GM21619 (cell line): ENCODE data around the gene NCAPH2.

ENCODE experiments used
- ATAC-seq: cut with Tn5 transposase; IDR thresholded peaks from one replicate; pipeline ENCODE4 v1.9.1; 2021; ENCODE audit not compliant: unreplicated experiment

Gene NCAPH2

GRCh38 chr22:50507991-50508884 lies at the start of gene NCAPH2:
TSS of gene NCAPH2 (plus strand) at chr22:50508224. CDS start at chr22:50508338, 114 bp downstream.
- peak; percentile 52 for ATAC-seq

- no peak for ATAC-seq
Measured at GRCh38 chr22:50459016-50459415, 49.0 kb upstream of the NCAPH2 start.

GRCh38 chr22:50459496-50460140 lies 48.4 kb upstream of the NCAPH2 start:
- no peak for ATAC-seq

GRCh38 chr22:50460938-50461337 lies 47.1 kb upstream of the NCAPH2 start:
- no peak for ATAC-seq

- ATAC-seq: no peak
Measured at GRCh38 chr22:50461536-50461935, 46.5 kb upstream of the NCAPH2 start.

- ATAC-seq: no peak
Measured at GRCh38 chr22:50461979-50462540, 46.0 kb upstream of the NCAPH2 start.

GRCh38 chr22:50463188-50463900 lies 44.7 kb upstream of the NCAPH2 start:
- no peak for ATAC-seq

- no peak for ATAC-seq
Measured at GRCh38 chr22:50464451-50464850, 43.6 kb upstream of the NCAPH2 start.

GRCh38 chr22:50465066-50465930 lies 42.7 kb upstream of the NCAPH2 start:
- no peak for ATAC-seq

- ATAC-seq: no peak
Measured at GRCh38 chr22:50467341-50467740, 40.7 kb upstream of the NCAPH2 start.

GRCh38 chr22:50467773-50468440 lies 40.1 kb upstream of the NCAPH2 start:
- no peak for ATAC-seq

- no peak for ATAC-seq
Measured at GRCh38 chr22:50468626-50469025, 39.4 kb upstream of the NCAPH2 start.

- ATAC-seq: peak; percentile 47
Measured at GRCh38 chr22:50469377-50470305, 38.4 kb upstream of the NCAPH2 start.

- no peak for ATAC-seq
Measured at GRCh38 chr22:50470491-50470890, 37.5 kb upstream of the NCAPH2 start.

- ATAC-seq: no peak
Measured at GRCh38 chr22:50471197-50471847, 36.7 kb upstream of the NCAPH2 start.

GRCh38 chr22:50471962-50472361 lies 36.1 kb upstream of the NCAPH2 start:
- no peak for ATAC-seq

GRCh38 chr22:50473088-50473487 lies 34.9 kb upstream of the NCAPH2 start:
- ATAC-seq: no peak
